GM10248 (cell line): Measurements from ENCODE around the gene NUDT14.

Experiments
- CTCF ChIA-PET: fragments of 300-600 bp; sonication (Branson Sonifier 250); formaldehyde crosslinking; extraction: SDS; loops from one replicate; lab custom pipeline; 2021; ENCODE audit warnings: antibody characterized with exemption; lab: Yijun Ruan, JAX
- POLR2A ChIA-PET: fragments of 350-650 bp; sonication (Branson Sonifier 250); formaldehyde crosslinking; extraction: SDS; loops from one replicate; lab custom pipeline; 2020; ENCODE audit warnings: antibody characterized with exemption; lab: Yijun Ruan, JAX
- DNase-seq: peaks from one replicate; pipeline ENCODE4 v3.0.0; 2012; ENCODE audit errors: extremely low spot score
- TF ChIP-seq, protein P1 (sequence below): IDR thresholded peaks from 2 replicates; pipeline ENCODE4 v1.5.1; 2012; ENCODE audit warnings: mild to moderate bottlenecking, low read depth; ENCODE audit errors: extremely low read depth, missing control alignments, control extremely low read depth

NUDT14 gene

GRCh38 chr14:105149146-105149781, 31.8 kb downstream of the NUDT14 start:
- ChIA-PET POLR2A (no interaction called here), CTCF (no interaction called here)

GRCh38 chr14:105148604-105149145, 32.4 kb downstream of the NUDT14 start:
- TF ChIP-seq, protein P1, sequence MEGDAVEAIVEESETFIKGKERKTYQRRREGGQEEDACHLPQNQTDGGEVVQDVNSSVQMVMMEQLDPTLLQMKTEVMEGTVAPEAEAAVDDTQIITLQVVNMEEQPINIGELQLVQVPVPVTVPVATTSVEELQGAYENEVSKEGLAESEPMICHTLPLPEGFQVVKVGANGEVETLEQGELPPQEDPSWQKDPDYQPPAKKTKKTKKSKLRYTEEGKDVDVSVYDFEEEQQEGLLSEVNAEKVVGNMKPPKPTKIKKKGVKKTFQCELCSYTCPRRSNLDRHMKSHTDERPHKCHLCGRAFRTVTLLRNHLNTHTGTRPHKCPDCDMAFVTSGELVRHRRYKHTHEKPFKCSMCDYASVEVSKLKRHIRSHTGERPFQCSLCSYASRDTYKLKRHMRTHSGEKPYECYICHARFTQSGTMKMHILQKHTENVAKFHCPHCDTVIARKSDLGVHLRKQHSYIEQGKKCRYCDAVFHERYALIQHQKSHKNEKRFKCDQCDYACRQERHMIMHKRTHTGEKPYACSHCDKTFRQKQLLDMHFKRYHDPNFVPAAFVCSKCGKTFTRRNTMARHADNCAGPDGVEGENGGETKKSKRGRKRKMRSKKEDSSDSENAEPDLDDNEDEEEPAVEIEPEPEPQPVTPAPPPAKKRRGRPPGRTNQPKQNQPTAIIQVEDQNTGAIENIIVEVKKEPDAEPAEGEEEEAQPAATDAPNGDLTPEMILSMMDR = no peak
- POLR2A ChIA-PET = no interaction called here
- CTCF ChIA-PET = no interaction called here
- no peak for DNase-seq

More at GRCh38 chr14:105149146-105149781, 31.8 kb downstream of the NUDT14 start:
- no peak for DNase-seq
- TF ChIP-seq, protein P1 = no peak

- ChIA-PET CTCF (no interaction called here), POLR2A (no interaction called here)
- TF ChIP-seq, protein P1 = no peak
- no peak for DNase-seq
Observed at GRCh38 chr14:105147671-105148603, 33.2 kb downstream of the NUDT14 start.

DNA sequence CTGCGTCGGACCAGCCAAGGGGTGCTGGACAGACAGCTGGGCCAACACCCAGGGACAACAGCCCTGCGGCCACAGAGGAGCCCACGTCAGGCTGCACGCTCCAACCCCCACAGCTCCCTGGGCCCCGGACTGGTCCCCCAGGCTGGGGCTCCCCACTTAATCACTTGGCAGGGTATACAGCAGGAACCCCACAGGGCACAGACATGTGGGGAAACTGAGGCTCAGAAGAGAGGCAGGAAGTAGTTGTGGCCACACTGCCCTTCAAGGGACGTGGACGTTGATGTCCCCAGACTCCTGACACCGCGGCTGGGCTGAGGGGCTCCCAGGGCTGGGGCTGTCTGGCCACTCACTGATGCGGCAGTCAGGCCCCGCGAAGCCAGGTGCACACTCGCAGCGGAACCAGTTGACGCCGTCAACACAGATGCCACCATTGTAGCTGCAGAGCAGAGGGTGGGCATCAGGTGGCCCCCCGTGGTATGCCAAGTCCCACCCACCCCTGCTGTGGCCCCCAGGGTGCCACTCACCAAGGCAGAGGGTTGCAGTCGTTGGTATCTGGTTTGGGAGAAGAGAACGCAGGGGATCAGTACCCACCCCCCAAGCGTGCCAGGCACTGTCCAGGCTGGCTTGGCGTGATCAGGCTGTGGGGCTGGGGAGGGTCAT, 34.0 kb downstream of the NUDT14 start:
- no peak for DNase-seq
- TF ChIP-seq, protein P1 = no peak
- CTCF ChIA-PET = interaction anchor here (1.9 kb wide), 1 partner anchor 57 kb away, joined by 4 read pairs; no protein-coding TSS in a partner anchor
- POLR2A ChIA-PET = no interaction called here

DNA sequence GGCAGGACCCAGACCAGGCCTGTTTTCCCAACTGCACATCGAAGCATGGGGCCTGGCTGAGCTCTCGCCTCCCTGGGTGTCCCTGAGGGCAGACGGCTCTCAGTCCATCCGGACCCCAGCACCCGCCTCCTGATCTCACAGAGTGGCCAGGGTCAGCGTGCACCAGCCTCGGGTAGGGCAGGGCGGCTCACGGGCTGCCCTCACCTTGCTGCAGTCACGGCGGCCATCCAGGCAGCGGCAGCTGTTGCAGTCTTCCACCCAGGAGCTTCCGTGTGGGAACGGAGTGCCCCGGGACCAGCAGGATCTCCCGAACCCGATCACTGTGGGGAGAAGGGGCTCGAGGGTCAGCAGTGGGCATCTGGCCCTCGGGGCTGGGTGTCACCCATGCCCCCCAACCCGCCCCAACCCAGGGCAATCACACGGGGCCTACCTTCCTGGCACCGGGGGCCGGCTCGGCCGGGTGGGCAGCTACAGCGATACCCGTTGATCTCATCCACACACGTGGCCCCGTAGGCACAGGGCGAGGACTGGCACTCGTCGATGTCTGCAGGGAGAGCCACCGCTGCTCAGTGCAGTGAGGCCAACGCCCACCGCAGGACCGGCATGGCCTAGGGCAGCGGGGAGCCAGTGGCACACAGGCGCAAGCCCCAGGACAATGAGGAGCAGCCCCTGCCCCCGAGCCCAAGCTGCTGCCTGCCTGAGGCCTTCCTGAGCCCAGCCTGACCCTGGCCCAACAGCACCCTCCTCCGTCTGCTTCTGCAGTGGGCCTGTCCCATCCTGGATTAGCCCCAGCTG, 34.7 kb downstream of the NUDT14 start:
- no peak for DNase-seq
- TF ChIP-seq, protein P1 = no peak
- CTCF ChIA-PET = interaction anchor here (1.9 kb wide), 1 partner anchor 56 kb away, joined by 4 read pairs; no protein-coding TSS in a partner anchor
- POLR2A ChIA-PET = no interaction called here
